ENCODE results near the gene VAX1.

- TF ChIP-seq EZH2 (IDR thresholded peaks at IDR 0.05; ENCODE audit: insufficient read depth, poor library complexity, severe bottlenecking), result no peak
- TF ChIP-seq EZH2phosphoT487 (IDR thresholded peaks at IDR 0.05; ENCODE audit: insufficient read depth, low read depth), result no peak
These were observed 12.0 kb downstream of the VAX1 start for GRCh38 chr10:117126034-117126433.

Measured in GM23248 (cell line).